NCI-H1694 (cell line): ENCODE measurements around the gene LCE4A.

Source experiments
- DNase-seq: peaks from one replicate; lab custom pipeline; 2025; lab: John Stamatoyannopoulos, UW

Gene LCE4A

DNA sequence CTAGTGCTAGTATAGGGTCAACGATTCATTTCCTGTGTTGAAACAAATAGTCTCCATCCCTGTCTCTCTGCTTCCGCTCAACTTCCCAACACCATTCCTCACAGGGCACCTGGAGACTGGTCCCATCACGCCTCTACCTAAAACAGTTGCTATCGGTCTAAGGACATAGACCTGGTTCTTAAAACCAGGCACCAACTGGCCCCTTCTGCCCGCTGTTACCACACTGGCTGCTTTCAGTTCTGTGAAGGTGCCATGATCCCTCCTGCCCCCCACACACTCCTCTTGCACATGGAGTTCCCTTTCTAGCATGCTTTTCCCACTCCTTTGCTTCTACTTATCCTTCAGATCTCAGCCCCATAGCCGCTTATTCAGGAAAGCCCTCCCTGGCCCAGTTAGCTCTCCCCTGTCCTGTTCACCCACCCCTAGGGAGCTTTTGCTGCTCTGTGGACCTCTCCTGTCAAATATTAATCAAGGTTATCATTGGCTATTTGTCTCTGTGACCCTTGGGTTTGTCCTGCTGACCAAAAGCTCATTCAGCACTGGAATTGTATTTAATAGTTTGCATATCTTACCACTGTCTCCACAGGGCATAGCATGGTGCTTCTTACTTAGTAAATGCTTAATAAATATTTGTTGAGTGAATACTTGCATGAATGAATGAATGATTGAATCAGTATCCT, 37.9 kb downstream of the LCE4A start:
- no peak for DNase-seq

GRCh38 chr1:152747831-152748230, 39.9 kb downstream of the LCE4A start:
- DNase-seq, result no peak

DNA sequence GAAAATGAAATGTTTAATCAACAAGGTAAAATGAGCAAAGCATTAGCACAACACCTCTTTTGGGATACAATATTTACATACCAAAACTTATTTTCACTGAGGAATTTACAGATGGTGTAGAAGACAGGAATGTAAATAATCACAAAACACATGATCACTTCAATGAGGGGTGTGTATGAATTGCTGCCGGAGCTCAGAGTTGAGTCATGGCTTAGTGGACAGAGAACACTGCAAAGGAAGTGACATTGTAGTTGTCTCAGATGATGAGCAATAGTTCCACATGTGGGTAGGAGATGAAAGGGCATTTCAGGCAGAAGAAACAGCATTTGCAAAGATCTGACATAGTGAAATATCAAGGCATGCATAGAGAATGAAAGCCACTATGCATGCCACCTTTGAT, 44.3 kb downstream of the LCE4A start:
- DNase-seq, result no peak

DNA sequence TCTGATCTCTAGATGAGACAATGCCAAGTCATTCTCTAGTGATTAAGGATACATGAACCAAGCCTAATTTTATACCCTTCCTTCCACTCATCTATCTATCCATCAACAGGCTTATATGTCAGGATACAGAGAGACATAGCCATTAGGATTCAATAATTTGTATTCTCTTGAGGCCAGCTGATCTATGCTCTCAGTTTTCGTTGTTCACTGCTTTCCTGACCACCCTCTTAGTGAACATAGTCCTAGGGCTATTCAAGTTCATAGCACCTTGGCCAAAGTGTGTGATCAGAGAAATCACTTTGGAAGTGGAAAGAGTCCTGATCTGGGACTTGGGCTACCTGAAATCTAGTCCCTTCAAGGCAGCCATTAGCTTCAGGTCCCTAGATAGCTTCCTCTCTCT, 45.6 kb downstream of the LCE4A start:
- no peak for DNase-seq

- DNase-seq, result no peak
These were observed 48.9 kb downstream of the LCE4A start for GRCh38 chr1:152756872-152757271.

DNA sequence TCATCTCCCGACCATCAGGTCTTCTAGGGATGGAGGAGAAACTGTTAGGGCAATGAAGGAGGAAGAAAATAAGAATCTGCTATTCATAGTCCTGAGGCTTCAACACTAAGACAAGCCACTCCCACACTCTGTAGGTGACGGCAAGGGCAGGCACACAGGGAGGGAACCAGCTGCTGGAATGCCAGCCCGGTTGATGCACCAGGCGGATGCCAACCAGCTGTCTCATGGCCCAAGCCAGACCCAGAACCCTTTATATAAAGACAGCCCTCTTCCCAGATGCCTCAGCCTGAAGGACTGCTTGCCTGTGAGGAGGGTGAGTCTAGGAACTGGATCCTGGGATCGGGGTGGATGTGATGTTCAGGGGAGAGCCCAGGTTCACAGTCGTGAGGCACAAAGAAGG, 49.8 kb downstream of the LCE4A start, which contains the start of gene KPRP:
KPRP (plus strand) TSS at position 279 of the 400 bp plus-strand sequence. CDS start 1,564 bp downstream, outside the sequence.
- no peak for DNase-seq

DNA sequence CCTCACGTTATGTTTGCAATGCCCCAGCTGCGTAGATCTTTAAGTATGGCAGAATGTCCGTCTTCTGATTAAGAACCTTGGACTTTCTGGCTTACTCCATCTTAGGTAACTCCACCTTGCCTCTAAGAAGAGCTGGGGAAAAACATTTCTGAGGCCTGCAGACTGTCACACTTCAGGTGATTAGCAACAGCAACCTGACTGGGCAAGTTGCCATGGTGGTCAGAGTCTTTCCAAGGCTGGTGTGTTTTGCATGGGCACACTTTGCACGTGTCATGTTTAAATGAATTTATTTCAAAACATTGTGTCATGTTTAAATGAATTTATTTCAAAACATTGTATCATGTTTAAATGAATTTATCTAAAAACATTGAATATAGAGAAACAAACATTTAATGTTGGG, 50.7 kb downstream of the LCE4A start:
- no peak for DNase-seq
